H1 (cell line): ENCODE results near the gene MAP3K6. TPM values are rescaled to one million over a fixed set of nuclear protein-coding genes. Genes with fewer than 3 reads are reported as not detected.

Experiments
- BRCA1 ChIP-seq: IDR thresholded peaks from 2 replicates; pipeline ENCODE4 v1.6.1; 2012; ENCODE audit warnings: low read depth, low read length, improper control_type of control experiment
- CHD2 ChIP-seq: IDR thresholded peaks from 2 replicates; pipeline ENCODE4 v1.6.1; 2012; ENCODE audit warnings: low read length, improper control_type of control experiment
- CREB1 ChIP-seq: IDR thresholded peaks from 2 replicates; pipeline ENCODE4 v1.6.1; 2012; ENCODE audit warnings: inconsistent platforms
- CTBP2 ChIP-seq: IDR thresholded peaks from 2 replicates; pipeline ENCODE4 v1.7.0; 2011; ENCODE audit warnings: borderline replicate concordance, mild to moderate bottlenecking, moderate library complexity, mixed read lengths, low read length; ENCODE audit not compliant: insufficient read depth, insufficient read length
- EGR1 ChIP-seq: IDR thresholded peaks from 2 replicates; pipeline ENCODE4 v1.6.1; 2011; ENCODE audit warnings: low read depth, low read length, borderline replicate concordance
- HDAC2 ChIP-seq, 2 experiments: fragments of 300-600 bp in 1 of 2; sonication (generic) in 1 of 2; IDR thresholded peaks; 2 replicates each; pipeline ENCODE4 v1.6.1; 2011 to 2012; ENCODE audit warnings: low read depth in 2 of 2, low read length in 2 of 2, mild to moderate bottlenecking in 2 of 2, moderate library complexity in 2 of 2, borderline replicate concordance in 1 of 2, inconsistent platforms in 1 of 2
- KDM1A ChIP-seq: fragments of 200-600, 300-600 bp; sonication (generic); IDR thresholded peaks from 2 replicates; pipeline ENCODE4 v1.7.1; 2016; ENCODE audit warnings: mild to moderate bottlenecking, low read length, borderline replicate concordance
- KDM5A ChIP-seq: fragments of 200-600 bp; IDR thresholded peaks from 2 replicates; pipeline ENCODE4 v1.7.1; 2012; ENCODE audit warnings: mild to moderate bottlenecking, low read length, inconsistent platforms, mixed read lengths
- RBBP5 ChIP-seq: IDR thresholded peaks from 2 replicates; pipeline ENCODE4 v1.7.1; 2012; ENCODE audit warnings: low read depth, mild to moderate bottlenecking, inconsistent platforms, low read length, moderate library complexity, borderline replicate concordance
- polyA plus RNA-seq, 7 experiments: library from polyadenylated mRNA; depleted of rRNA in 3 of 7; stranded (reverse) in 5 of 7; unstranded in 2 of 7; fragments of >200 nt in 5 of 7; fragments of 200-250 nt in 2 of 7; gene quantifications; 1 replicate in 5 of 7; 2 replicates in 1 of 7; 4 replicates in 1 of 7; pipeline versions ENCODE4 v1.2.1 to v1.2.3, GENCODE V29; 2011 to 2013; ENCODE audit warnings: missing spikeins in 2 of 7, mixed read lengths in 2 of 7
- total RNA-seq: library from RNA; stranded (reverse); fragmentation: NEBNext Ultra II Directional; extraction: Animal tissue kit (Norgen Biotek cat#: 25700); gene quantifications from 2 replicates; pipeline ENCODE4 v1.2.1, GENCODE V29; 2021

The MAP3K6 gene
- total and polyA plus RNA-seq, 2 of the 8 experiments (the other 6 are each of a cell fraction or from before 2014, with no cell fraction given) = 7.4 to 7.6 TPM

GRCh38 chr1:27346991-27347624 is 19.7 kb downstream of the MAP3K6 start (continued):
- TF ChIP-seq CTBP2 = no peak
- no peak for TF ChIP-seq CREB1
- TF ChIP-seq KDM5A = no peak
- TF ChIP-seq RBBP5 = no peak
- no peak for TF ChIP-seq KDM1A
- no peak for TF ChIP-seq BRCA1
- TF ChIP-seq EGR1 = no peak
- TF ChIP-seq CHD2 = no peak
- TF ChIP-seq HDAC2 (IDR thresholded peaks at IDR 0.05; ENCODE audit: borderline replicate concordance in 1 of 2, low read depth in 2 of 2, low read length in 2 of 2) = no peak
